ENCODE data around the gene TTC7B.

TTC7B gene

GRCh38 chr14:90643982-90644670 is 172.1 kb downstream of the TTC7B start:
- no peak for DNase-seq (ENCODE audit: low read depth)
- TF ChIP-seq, protein P1, sequence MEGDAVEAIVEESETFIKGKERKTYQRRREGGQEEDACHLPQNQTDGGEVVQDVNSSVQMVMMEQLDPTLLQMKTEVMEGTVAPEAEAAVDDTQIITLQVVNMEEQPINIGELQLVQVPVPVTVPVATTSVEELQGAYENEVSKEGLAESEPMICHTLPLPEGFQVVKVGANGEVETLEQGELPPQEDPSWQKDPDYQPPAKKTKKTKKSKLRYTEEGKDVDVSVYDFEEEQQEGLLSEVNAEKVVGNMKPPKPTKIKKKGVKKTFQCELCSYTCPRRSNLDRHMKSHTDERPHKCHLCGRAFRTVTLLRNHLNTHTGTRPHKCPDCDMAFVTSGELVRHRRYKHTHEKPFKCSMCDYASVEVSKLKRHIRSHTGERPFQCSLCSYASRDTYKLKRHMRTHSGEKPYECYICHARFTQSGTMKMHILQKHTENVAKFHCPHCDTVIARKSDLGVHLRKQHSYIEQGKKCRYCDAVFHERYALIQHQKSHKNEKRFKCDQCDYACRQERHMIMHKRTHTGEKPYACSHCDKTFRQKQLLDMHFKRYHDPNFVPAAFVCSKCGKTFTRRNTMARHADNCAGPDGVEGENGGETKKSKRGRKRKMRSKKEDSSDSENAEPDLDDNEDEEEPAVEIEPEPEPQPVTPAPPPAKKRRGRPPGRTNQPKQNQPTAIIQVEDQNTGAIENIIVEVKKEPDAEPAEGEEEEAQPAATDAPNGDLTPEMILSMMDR (IDR thresholded peaks at IDR 0.05; ENCODE audit: low read depth, low read length, missing control alignments), result no peak
- in situ Hi-C loops (cut with HindIII; ENCODE audit: low sequenced_read_pairs), result loop anchor here (5.0 kb wide), 1 partner anchor 77 kb away; no protein-coding TSS in a partner anchor
- no peak overlapping the region for H3K4me3 ChIP-seq (ENCODE audit: low read depth, low read length)

DNA sequence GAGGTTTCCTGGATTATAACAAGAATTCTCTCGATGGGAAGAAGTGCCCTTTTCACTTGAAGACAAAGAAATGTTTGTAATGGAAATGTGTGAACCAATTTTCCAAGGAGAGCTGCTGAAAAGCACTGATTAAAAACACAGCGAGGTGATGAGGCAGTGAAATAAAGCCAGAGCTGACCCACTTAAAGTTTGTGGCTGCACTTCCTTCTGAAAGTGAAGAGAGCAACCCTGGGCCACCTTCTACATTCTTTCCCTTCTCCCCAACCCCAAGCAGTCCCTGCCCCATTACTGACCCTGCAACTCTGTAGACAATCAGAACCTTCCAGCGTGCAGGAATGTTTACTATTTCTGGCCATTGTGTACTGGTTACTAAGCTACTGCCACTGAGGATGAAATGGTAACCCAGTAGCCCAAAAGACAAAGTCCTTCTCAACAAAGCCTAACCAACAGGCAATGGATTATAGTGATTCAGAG is 173.9 kb downstream of the TTC7B start:
- H3K4me3 ChIP-seq (ENCODE audit: low read depth, low read length), result no peak overlapping the region
- TF ChIP-seq, protein P1 (IDR thresholded peaks at IDR 0.05; ENCODE audit: low read depth, low read length, missing control alignments), result no peak
- DNase-seq (ENCODE audit: low read depth), result peak; percentile 24
- in situ Hi-C loops (cut with HindIII; ENCODE audit: low sequenced_read_pairs), result loop anchor here (5.0 kb wide), 1 partner anchor 75 kb away; no protein-coding TSS in a partner anchor

DNA sequence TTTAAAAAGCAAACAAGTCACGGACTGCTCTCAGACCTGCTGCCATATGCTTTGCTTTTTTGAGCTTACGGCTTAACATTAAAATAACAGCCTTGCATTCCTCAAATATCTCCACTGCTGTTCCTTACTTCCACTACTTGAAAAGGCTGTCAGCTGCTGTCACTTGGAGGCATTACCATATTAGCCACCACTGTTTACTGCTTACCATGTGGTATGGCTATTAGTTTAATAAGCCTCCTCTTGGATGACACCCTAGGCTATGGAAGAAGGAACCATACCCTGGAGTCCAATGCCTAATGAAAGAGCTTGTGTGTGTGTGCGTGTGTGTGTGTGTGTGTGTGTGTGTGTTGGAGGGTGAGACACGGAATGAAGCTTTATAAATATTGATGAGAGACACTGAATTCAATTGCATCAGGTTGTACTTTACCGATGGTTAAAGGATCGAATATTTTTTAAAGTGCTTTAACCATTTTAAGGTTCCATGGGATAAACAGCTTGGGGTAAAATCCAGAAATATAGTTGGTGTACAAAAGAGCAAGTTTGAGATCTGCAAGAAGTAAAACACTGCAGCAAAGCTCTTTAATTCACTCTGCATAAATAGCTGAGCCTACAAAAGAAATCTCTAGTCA is 174.5 kb downstream of the TTC7B start:
- TF ChIP-seq, protein P1 (IDR thresholded peaks at IDR 0.05; ENCODE audit: low read depth, low read length, missing control alignments), result no peak
- DNase-seq (ENCODE audit: low read depth), result no peak
- in situ Hi-C loops (cut with HindIII; ENCODE audit: low sequenced_read_pairs), result loop anchor here (5.0 kb wide), 1 partner anchor 74 kb away; no protein-coding TSS in a partner anchor
- H3K4me3 ChIP-seq (ENCODE audit: low read depth, low read length), result no peak overlapping the region

DNA sequence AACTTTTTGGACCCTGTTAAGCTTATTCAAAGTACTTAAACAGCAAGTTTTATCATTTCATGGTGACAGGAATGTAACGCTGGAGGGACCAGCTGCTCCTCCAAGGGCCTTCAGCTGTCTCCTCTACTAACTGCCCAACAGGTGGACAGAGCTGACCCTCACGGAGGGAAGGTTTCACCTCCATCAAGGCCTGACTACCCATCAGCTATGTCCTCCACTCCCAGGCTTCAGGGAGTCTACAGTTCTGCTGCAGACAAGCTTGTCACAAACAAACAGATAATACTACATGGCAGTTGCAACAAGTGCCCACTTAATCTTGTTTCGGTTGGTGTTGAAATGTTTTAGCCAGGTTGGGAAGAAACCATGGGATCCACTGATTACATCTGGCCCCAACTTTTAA is 175.1 kb downstream of the TTC7B start:
- TF ChIP-seq, protein P1 (IDR thresholded peaks at IDR 0.05; ENCODE audit: low read depth, low read length, missing control alignments), result no peak
- DNase-seq (ENCODE audit: low read depth), result no peak
- in situ Hi-C loops (cut with HindIII; ENCODE audit: low sequenced_read_pairs), result loop anchor here (5.0 kb wide), 1 partner anchor 74 kb away; no protein-coding TSS in a partner anchor
- H3K4me3 ChIP-seq (ENCODE audit: low read depth, low read length), result no peak overlapping the region

DNA sequence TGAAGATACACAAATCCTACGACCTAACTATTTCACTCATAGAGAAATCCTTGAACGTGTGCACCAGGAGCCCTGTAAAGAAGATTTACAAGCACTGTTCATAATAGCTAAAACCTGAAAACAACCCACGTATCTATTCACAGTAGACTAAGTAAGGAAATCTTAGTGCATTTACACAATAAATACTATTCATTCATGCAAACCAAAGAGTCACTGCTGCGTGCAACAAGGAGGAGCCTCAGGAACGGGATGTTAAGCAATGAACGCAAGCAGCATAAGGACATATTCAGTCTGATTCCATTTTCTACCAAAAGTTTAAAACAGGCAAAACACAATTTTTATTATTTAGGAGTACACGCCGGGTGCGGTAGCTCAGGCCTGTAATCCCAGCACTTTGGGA is 176.6 kb downstream of the TTC7B start:
- TF ChIP-seq, protein P1 (IDR thresholded peaks at IDR 0.05; ENCODE audit: low read depth, low read length, missing control alignments), result no peak
- in situ Hi-C loops (cut with HindIII; ENCODE audit: low sequenced_read_pairs), result loop anchor here (5.0 kb wide), 1 partner anchor 72 kb away; no protein-coding TSS in a partner anchor
- no peak overlapping the region for H3K4me3 ChIP-seq (ENCODE audit: low read depth, low read length)
- no peak for DNase-seq (ENCODE audit: low read depth)

DNA sequence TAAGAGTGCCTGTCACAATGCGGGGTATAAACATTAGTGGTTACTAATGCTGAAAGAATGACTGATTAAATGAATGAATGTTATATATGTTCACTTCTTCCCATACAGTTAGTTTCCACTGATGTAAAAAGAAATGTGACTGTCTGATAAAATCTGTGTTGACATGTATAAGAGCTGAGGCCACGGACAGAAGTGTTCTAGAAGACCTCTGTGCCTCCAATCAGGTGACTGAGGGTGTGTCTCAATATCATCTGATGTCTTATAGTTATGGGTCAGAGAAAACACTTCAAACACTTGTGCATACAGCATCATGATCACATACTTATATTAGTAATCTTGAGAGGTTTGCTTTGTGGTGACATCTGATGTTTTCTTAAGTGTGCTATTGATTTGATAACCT is 183.4 kb downstream of the TTC7B start:
- in situ Hi-C loops (cut with HindIII; ENCODE audit: low sequenced_read_pairs), result no loop called here
- TF ChIP-seq, protein P1 (IDR thresholded peaks at IDR 0.05; ENCODE audit: low read depth, low read length, missing control alignments), result no peak
- H3K4me3 ChIP-seq (ENCODE audit: low read depth, low read length), result no peak overlapping the region
- DNase-seq (ENCODE audit: low read depth), result no peak
